Endothelial cell of umbilical vein (primary cell): ENCODE data around the gene APIP. TPM values are rescaled to one million over a fixed set of nuclear protein-coding genes. Genes with fewer than 3 reads are reported as not detected.

Experiments used
- Bru-seq: library from RNA; stranded (reverse); fragments of 400-500 nt; gene quantifications from one replicate; lab custom pipeline; 2021; lab: Mats Ljungman, UMichigan
- BruChase-seq, 2 experiments: library from RNA; stranded (reverse); fragments of 400-500 nt; gene quantifications; one replicate each; lab custom pipeline; 2021; lab: Mats Ljungman, UMichigan
- BruUV-seq: library from RNA; stranded (reverse); fragments of 400-500 nt; replicated peaks from 2 replicates; lab custom pipeline; 2021; lab: Mats Ljungman, UMichigan
- CTCF ChIA-PET: fragments of 300-600, 350-600 bp; sonication (Branson Sonifier 250); formaldehyde crosslinking; loops from one replicate; lab custom pipeline; 2021; ENCODE audit warnings: antibody characterized with exemption, inconsistent platforms; lab: Charles Lee
- POLR2A ChIA-PET: fragments of 300-600, 350-600 bp; sonication (Branson Sonifier 250); formaldehyde crosslinking; loops from one replicate; lab custom pipeline; 2021; ENCODE audit warnings: antibody characterized with exemption, inconsistent platforms; lab: Charles Lee
- DNase-seq: peaks from one replicate; pipeline ENCODE4 v3.0.0-alpha.2; 2011; ENCODE audit warnings: low read depth, low spot score
- FAIRE-seq: peaks from 2 replicates; lab custom pipeline; 2011; peaks lifted over from hg19 to GRCh38; lab: Jason Lieb, UNC
- H2AFZ ChIP-seq: 2 replicates; pipeline ENCODE4 v1.6.0; 2012; ENCODE audit warnings: low read depth, low read length, control low read depth, inconsistent platforms
- H3K27ac ChIP-seq: 2 replicates; pipeline ENCODE4 v1.5.1; 2011; ENCODE audit warnings: low read depth, mild to moderate bottlenecking, control low read depth, low read length, moderate library complexity; ENCODE audit not compliant: insufficient read depth
- H3K27me3 ChIP-seq, 2 experiments: 2 replicates each; pipeline versions ENCODE4 v1.6.0 to v1.6.1; 2011; ENCODE audit warnings: low read length in 2 of 2, mixed read lengths in 1 of 2; ENCODE audit not compliant: control insufficient read depth in 2 of 2, insufficient read depth in 2 of 2
- H3K36me3 ChIP-seq, 2 experiments: 2 replicates in 1 of 2; 3 replicates in 1 of 2; pipeline ENCODE4 v1.5.1; 2011; ENCODE audit warnings: low read length in 2 of 2, mild to moderate bottlenecking in 1 of 2, moderate library complexity in 1 of 2; ENCODE audit not compliant: control insufficient read depth in 2 of 2, insufficient read depth in 2 of 2; ENCODE audit errors: extremely low read depth in 1 of 2
- H3K4me1 ChIP-seq: 3 replicates; pipeline ENCODE4 v1.5.1; 2011; ENCODE audit warnings: mild to moderate bottlenecking, low read length; ENCODE audit not compliant: control insufficient read depth, insufficient read depth; ENCODE audit errors: extremely low read depth
- H3K4me2 ChIP-seq: 2 replicates; pipeline ENCODE4 v1.6.1; 2011; ENCODE audit warnings: low read length, control low read depth, mixed read lengths; ENCODE audit not compliant: insufficient read depth
- H3K4me3 ChIP-seq, 3 experiments: fragments of 200-600 bp in 1 of 3; sonication (generic), shearing (Covaris generic) in 1 of 3; replicated peaks in 1 of 3; 2 replicates each; pipeline ENCODE4 v1.5.1; 2011 to 2016; ENCODE audit warnings: control low read depth in 3 of 3, low read length in 3 of 3, mild to moderate bottlenecking in 2 of 3, inconsistent platforms in 1 of 3, low read depth in 1 of 3, moderate library complexity in 1 of 3; ENCODE audit not compliant: insufficient read depth in 1 of 3
- H3K79me2 ChIP-seq: 2 replicates; pipeline ENCODE4 v1.6.0; 2012; ENCODE audit warnings: low read length, inconsistent platforms; ENCODE audit not compliant: control insufficient read depth, insufficient read depth
- H3K9ac ChIP-seq: replicated peaks from 2 replicates; pipeline ENCODE3; 2011; ENCODE audit warnings: low read length, control low read depth; ENCODE audit not compliant: insufficient read depth; ENCODE audit errors: extremely low read depth
- H3K9me1 ChIP-seq: replicated peaks from 3 replicates; pipeline ENCODE4 v1.6.0; 2011; ENCODE audit warnings: mild to moderate bottlenecking, low read length; ENCODE audit not compliant: control insufficient read depth, insufficient read depth; ENCODE audit errors: extremely low read depth
- H3K9me3 ChIP-seq: replicated peaks from 2 replicates; pipeline ENCODE4 v1.5.1; 2012; ENCODE audit warnings: low read length, inconsistent platforms; ENCODE audit not compliant: control insufficient read depth, insufficient read depth
- H4K20me1 ChIP-seq: replicated peaks from 2 replicates; pipeline ENCODE3; 2011; ENCODE audit warnings: mild to moderate bottlenecking, low read length; ENCODE audit not compliant: control insufficient read depth, insufficient read depth; ENCODE audit errors: extremely low read depth
- JUN ChIP-seq: IDR thresholded peaks from 2 replicates; pipeline ENCODE4 v1.6.1; 2011; ENCODE audit warnings: borderline replicate concordance, low read depth; ENCODE audit not compliant: insufficient read length, insufficient read depth
- POLR2A ChIP-seq: IDR thresholded peaks from 2 replicates; pipeline ENCODE4 v1.6.1; 2012; ENCODE audit warnings: low read depth, mild to moderate bottlenecking, control low read depth, low read length
- POLR2AphosphoS5 ChIP-seq: IDR thresholded peaks from 2 replicates; pipeline ENCODE4 v1.6.1; 2012; ENCODE audit warnings: low read depth, mild to moderate bottlenecking, control low read depth, low read length, moderate library complexity; ENCODE audit not compliant: insufficient read depth
- dilution Hi-C: fragments of 300-500 bp; cut with MboI; formaldehyde crosslinking; loops from one replicate; pipeline ENCODE4 v1.15.0; 2019; ENCODE audit warnings: low sequenced_read_pairs; ENCODE audit not compliant: extremely low pct_ligation_motif_present
- intact Hi-C: fragments of 100-400 bp; cut with micrococcal nuclease; formaldehyde crosslinking; loops from one replicate; pipeline ENCODE4 v1.10.0; 2022
- long read RNA-seq: library from polyadenylated mRNA; stranded (forward); transcript quantifications from one replicate; pipeline ENCODE4 v2.0.0, GENCODE V29; 2021
- polyA minus RNA-seq, 3 experiments: library from RNA; depleted of rRNA, polyadenylated mRNA; stranded (reverse); fragments of >200 nt; gene quantifications; 1 replicate in 1 of 3; 2 replicates in 2 of 3; pipeline ENCODE4 v1.2.3, GENCODE V29; 2011
- polyA plus RNA-seq, 4 experiments: library from polyadenylated mRNA; depleted of rRNA in 3 of 4; stranded (reverse) in 3 of 4; unstranded in 1 of 4; fragments of >200 nt; gene quantifications; 2 replicates each; pipeline versions ENCODE4 v1.2.1 to v1.2.3, GENCODE V29; 2011 to 2012; ENCODE audit warnings: missing spikeins in 1 of 4
- total RNA-seq: library from RNA; stranded (reverse); gene quantifications from 2 replicates; pipeline ENCODE4 v1.2.3, GENCODE V29; 2021
- TF ChIP-seq, protein P1 (sequence below): IDR thresholded peaks from 2 replicates; pipeline ENCODE4 v1.6.1; 2011; ENCODE audit not compliant: insufficient read depth, insufficient read length

The APIP gene, protein sequence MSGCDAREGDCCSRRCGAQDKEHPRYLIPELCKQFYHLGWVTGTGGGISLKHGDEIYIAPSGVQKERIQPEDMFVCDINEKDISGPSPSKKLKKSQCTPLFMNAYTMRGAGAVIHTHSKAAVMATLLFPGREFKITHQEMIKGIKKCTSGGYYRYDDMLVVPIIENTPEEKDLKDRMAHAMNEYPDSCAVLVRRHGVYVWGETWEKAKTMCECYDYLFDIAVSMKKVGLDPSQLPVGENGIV
- 25.9 and 26.9 TPM in 2 replicates for total RNA-seq
- polyA plus RNA-seq: 5.1 and 10.0 TPM in 2 replicates
- polyA plus RNA-seq (2011; cell fraction: cytosol; rRNA removed): 17.3 and 17.4 TPM in 2 replicates
- 18.1 and 25.2 TPM in 2 replicates for polyA plus RNA-seq (2011; cell fraction: nucleus; rRNA removed)
- 21.7 and 26.6 TPM in 2 replicates for polyA plus RNA-seq (2012)
- 2.0 and 2.5 TPM in 2 replicates for polyA minus RNA-seq
- 9.0 TPM for polyA minus RNA-seq (2011; cell fraction: cytosol; rRNA and poly(A)+ RNA removed)
- 2.5 and 3.0 TPM in 2 replicates for polyA minus RNA-seq (2011; cell fraction: nucleus; rRNA and poly(A)+ RNA removed)
- percentile 76 among the genes with signal in this experiment for Bru-seq, nascent RNA
- BruChase-seq, experiment 1, labeled RNA remaining after a 6-hour chase: percentile 80 among the genes with signal in this experiment
- BruChase-seq, experiment 2, labeled RNA remaining after a 2-hour chase: percentile 86 among the genes with signal in this experiment
- long read RNA-seq, transcript APIP-202 (6 exons, 1,042 nt): minor isoform, 8 of 69 reads
- long read RNA-seq, transcript APIP-201 (7 exons, 1,366 nt): major isoform, 38 of 69 reads
- long read RNA-seq, partial matches to known transcripts: 17 of 69 reads
- long read RNA-seq, other reads (novel, unspliced or antisense): 6 of 69 reads

DNA sequence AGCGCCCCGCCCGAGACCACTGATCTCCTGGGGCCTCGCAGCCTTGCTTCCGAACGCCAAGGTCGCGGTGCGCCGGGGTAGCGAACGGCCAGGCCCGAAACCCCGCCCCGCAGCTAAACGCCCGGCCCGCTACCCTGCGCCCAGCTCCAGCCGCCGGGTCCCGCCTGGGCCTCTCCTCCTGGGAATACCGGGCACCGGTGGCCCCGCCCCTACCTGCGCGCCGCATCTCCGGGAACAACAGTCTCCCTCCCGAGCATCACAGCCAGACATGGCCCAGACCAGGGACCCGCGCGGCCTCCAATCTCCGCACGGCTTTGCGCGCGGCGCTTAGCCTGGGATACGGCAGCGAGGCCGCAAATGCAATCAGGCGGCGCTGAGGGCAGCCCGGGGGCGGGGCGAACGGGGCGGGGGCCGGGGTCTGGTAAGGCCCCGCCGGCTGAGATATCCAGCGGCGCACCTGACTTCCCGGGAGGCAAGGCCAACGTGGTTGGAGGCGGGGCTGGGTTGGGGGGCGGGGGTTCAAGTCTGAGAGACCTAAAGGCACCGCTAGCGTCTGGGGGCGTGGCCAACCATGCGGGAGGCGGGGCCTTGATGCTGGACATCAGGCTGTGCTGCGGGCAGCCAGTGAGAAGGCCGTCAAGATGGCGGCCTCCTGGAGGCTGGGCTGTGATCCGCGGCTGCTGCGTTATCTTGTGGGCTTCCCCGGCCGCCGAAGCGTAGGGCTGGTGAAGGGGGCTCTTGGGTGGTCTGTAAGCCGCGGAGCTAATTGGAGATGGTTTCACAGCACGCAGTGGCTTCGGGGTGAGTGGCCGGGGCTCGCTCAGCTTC is at the start of gene APIP, which contains the start of gene PDHX:
APIP (minus strand) TSS at position 365 of the 828 bp plus-strand sequence; CDS start at position 270, 95 bp downstream.
PDHX (plus strand) TSS at position 604 of the 828 bp plus-strand sequence; CDS start at position 642, 38 bp downstream.
- peak within 1 kb of the TSS; percentile 90 for H3K9ac ChIP-seq
- dilution Hi-C loops (no loop called here), intact Hi-C loops (loop anchor here (1.0 to 2.0 kb wide), 2 partner anchors 61 to 107 kb away; no protein-coding TSS in a partner anchor)
- peak within 1 kb of the TSS; percentile 67 to 89 (median 80) for H3K4me3 ChIP-seq
- TF ChIP-seq POLR2A (peak; percentile 98), JUN (no peak), POLR2AphosphoS5 (peak; percentile 85)
- TF ChIP-seq, protein P1, sequence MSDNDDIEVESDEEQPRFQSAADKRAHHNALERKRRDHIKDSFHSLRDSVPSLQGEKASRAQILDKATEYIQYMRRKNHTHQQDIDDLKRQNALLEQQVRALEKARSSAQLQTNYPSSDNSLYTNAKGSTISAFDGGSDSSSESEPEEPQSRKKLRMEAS: peak; percentile 39
- H4K20me1 ChIP-seq: no peaks in the 10 kb centered on the region
- peaks cover 39% of the 10 kb centered on the region for H3K79me2 ChIP-seq
- H3K9me1 ChIP-seq: no peaks in the 10 kb centered on the region
- BruUV-seq: no TSS peak
- H3K36me3 ChIP-seq: no peaks in the 10 kb centered on the region
- no peaks in the 10 kb centered on the region for H3K9me3 ChIP-seq
- DNase-seq (peak; percentile 98), FAIRE-seq (peak; percentile 80)
- peak within 1 kb of the TSS; percentile 88 for H3K27ac ChIP-seq
- no peaks in the 10 kb centered on the region for H3K27me3 ChIP-seq
- H2AFZ ChIP-seq: peak within 1 kb of the TSS; percentile 95
- CTCF ChIA-PET: interaction anchor here (0.8 to 3.1 kb wide), 8 partner anchors 9 to 330 kb away, joined by 3 to 19 read pairs (median 5); no protein-coding TSS in a partner anchor
- POLR2A ChIA-PET: interaction anchor here (0.6 to 1.7 kb wide), 2 partner anchors 9 to 352 kb away, joined by 5 read pairs; no protein-coding TSS in a partner anchor
- H3K4me1 ChIP-seq: peaks cover 15% of the 10 kb centered on the region
- peak within 1 kb of the TSS; percentile 90 for H3K4me2 ChIP-seq
